ENCODE measurements around the gene BHLHE23.
"Not testable (repeated sequence)": the region's sequence is repeated elsewhere in the genome, so short reads cannot be mapped to it uniquely, and the experiment has no call there.

The BHLHE23 gene

GRCh38 chr20:62970307-62971210, 36.2 kb downstream of the BHLHE23 start:
- DNase-seq = no peak

- no peak for DNase-seq
Measured at GRCh38 chr20:62969939-62970306, 36.8 kb downstream of the BHLHE23 start.

GRCh38 chr20:62969179-62969760, 37.5 kb downstream of the BHLHE23 start:
- no peak for DNase-seq

- DNase-seq = no peak
Measured at GRCh38 chr20:62968378-62969178, 38.2 kb downstream of the BHLHE23 start.

GRCh38 chr20:62967628-62968351, 39.0 kb downstream of the BHLHE23 start:
- no peak for DNase-seq

- DNase-seq = no peak
Measured at GRCh38 chr20:62967149-62967501, 39.6 kb downstream of the BHLHE23 start.

GRCh38 chr20:62966212-62967148, 40.3 kb downstream of the BHLHE23 start:
- DNase-seq = no peak

GRCh38 chr20:62965363-62965771, 41.4 kb downstream of the BHLHE23 start:
- DNase-seq = no peak

GRCh38 chr20:62964700-62965099, 42.1 kb downstream of the BHLHE23 start:
- peak; percentile 22 for DNase-seq

- no peak for DNase-seq
Measured at GRCh38 chr20:62963614-62964397, 43.0 kb downstream of the BHLHE23 start.

- no peak for DNase-seq
Measured at GRCh38 chr20:62962891-62963613, 43.7 kb downstream of the BHLHE23 start.

- DNase-seq = no peak
Measured at GRCh38 chr20:62962221-62962879, 44.4 kb downstream of the BHLHE23 start.

GRCh38 chr20:62961799-62962198, 45.0 kb downstream of the BHLHE23 start:
- no peak for DNase-seq

- DNase-seq = no peak
Measured at GRCh38 chr20:62961310-62961783, 45.4 kb downstream of the BHLHE23 start.

- not testable (repeated sequence) for DNase-seq
Measured at GRCh38 chr20:62960446-62961309, 46.1 kb downstream of the BHLHE23 start.

- DNase-seq = no peak
Measured at GRCh38 chr20:62959998-62960436, 46.7 kb downstream of the BHLHE23 start.

- no peak for DNase-seq
Measured at GRCh38 chr20:62959101-62959971, 47.4 kb downstream of the BHLHE23 start.

Measured in suppressor macrophage treated with lipopolysaccharide for 4 hours (primary cell).